HG03520 (cell line): ENCODE data around the gene ATP23.
A peak's percentile ranks its signal among the peaks of the same experiment; 100 is the strongest.

Experiments
- ATAC-seq: cut with Tn5 transposase; IDR thresholded peaks from one replicate; pipeline ENCODE4 v1.9.1; 2021; ENCODE audit warnings: mild to moderate bottlenecking, moderate library complexity; ENCODE audit not compliant: unreplicated experiment

ATP23 gene

GRCh38 chr12:57966536-57966935, 25.2 kb downstream of the ATP23 start:
- ATAC-seq: no peak

- no peak for ATAC-seq
Measured at GRCh38 chr12:57983146-57983857, 41.9 kb downstream of the ATP23 start.

GRCh38 chr12:57983858-57984505, 42.6 kb downstream of the ATP23 start:
- ATAC-seq: no peak

- no peak for ATAC-seq
Measured at GRCh38 chr12:57984629-57985151, 43.3 kb downstream of the ATP23 start.

- no peak for ATAC-seq
Measured at GRCh38 chr12:57985685-57986084, 44.3 kb downstream of the ATP23 start.

- no peak for ATAC-seq
Measured at GRCh38 chr12:57989838-57990237, 48.5 kb downstream of the ATP23 start.

GRCh38 chr12:57990241-57990883, 49.0 kb downstream of the ATP23 start:
- no peak for ATAC-seq

- no peak for ATAC-seq
Measured at GRCh38 chr12:57992001-57992400, 50.6 kb downstream of the ATP23 start.

- ATAC-seq: no peak
Measured at GRCh38 chr12:57993030-57993429, 51.7 kb downstream of the ATP23 start.

GRCh38 chr12:57993834-57994233, 52.5 kb downstream of the ATP23 start:
- no peak for ATAC-seq

- ATAC-seq: no peak
Measured at GRCh38 chr12:57996520-57996919, 55.2 kb downstream of the ATP23 start.

- ATAC-seq: no peak
Measured at GRCh38 chr12:57998251-57998650, 56.9 kb downstream of the ATP23 start.

GRCh38 chr12:58000499-58000898, 59.1 kb downstream of the ATP23 start:
- ATAC-seq: no peak

GRCh38 chr12:58007875-58008274, 66.5 kb downstream of the ATP23 start:
- peak; percentile 61 for ATAC-seq

GRCh38 chr12:58008634-58009033, 67.3 kb downstream of the ATP23 start:
- no peak for ATAC-seq
